ENCODE measurements around the gene KBTBD8.
A peak's percentile ranks its signal among the peaks of the same experiment; 100 is the strongest.

Gene KBTBD8

GRCh38 chr3:66998113-66998903 lies at the start of gene KBTBD8:
KBTBD8 (plus strand) TSS chr3:66998307; CDS start chr3:66998356, 49 bp downstream.
- peaks cover 0 to 12% of the 10 kb centered on the region in 2 donors for H3K4me1 ChIP-seq (ENCODE audit: control insufficient read depth in 1 of 2, insufficient read depth in 2 of 2, low read length in 2 of 2)
- H3K36me3 ChIP-seq (ENCODE audit: control insufficient read depth in 1 of 2, insufficient read depth in 2 of 2, low read length in 2 of 2), result peaks cover 0 to under 1% of the 10 kb centered on the region in 2 donors
- no peaks in the 10 kb centered on the region for H3K9me3 ChIP-seq (ENCODE audit: control insufficient read depth in 1 of 2, low read length in 2 of 2)
- peak within 1 kb of the TSS; percentile 62 to 95 for H3K4me3 ChIP-seq (ENCODE audit: low read depth in 1 of 2, low read length in 2 of 2)
- peak within 1 kb of the TSS; percentile 42 for H3K27ac ChIP-seq (ENCODE audit: low read length)
- no peaks in the 10 kb centered on the region for H3K27me3 ChIP-seq (ENCODE audit: low read depth, low read length)

GRCh38 chr3:66948838-66949237 lies 49.3 kb upstream of the KBTBD8 start:
- Histone ChIP-seq H3K4me3 (ENCODE audit: low read depth in 1 of 2, low read length in 2 of 2) (no peak overlapping the region), H3K9me3 (ENCODE audit: control insufficient read depth in 1 of 2, low read length in 2 of 2) (no peaks in the 10 kb centered on the region), H3K36me3 (ENCODE audit: control insufficient read depth in 1 of 2, insufficient read depth in 2 of 2, low read length in 2 of 2) (no peaks in the 10 kb centered on the region), H3K27ac (ENCODE audit: low read length) (no peak overlapping the region), H3K4me1 (ENCODE audit: control insufficient read depth in 1 of 2, insufficient read depth in 2 of 2, low read length in 2 of 2) (no peaks in the 10 kb centered on the region), H3K27me3 (ENCODE audit: low read depth, low read length) (no peaks in the 10 kb centered on the region)

DNA sequence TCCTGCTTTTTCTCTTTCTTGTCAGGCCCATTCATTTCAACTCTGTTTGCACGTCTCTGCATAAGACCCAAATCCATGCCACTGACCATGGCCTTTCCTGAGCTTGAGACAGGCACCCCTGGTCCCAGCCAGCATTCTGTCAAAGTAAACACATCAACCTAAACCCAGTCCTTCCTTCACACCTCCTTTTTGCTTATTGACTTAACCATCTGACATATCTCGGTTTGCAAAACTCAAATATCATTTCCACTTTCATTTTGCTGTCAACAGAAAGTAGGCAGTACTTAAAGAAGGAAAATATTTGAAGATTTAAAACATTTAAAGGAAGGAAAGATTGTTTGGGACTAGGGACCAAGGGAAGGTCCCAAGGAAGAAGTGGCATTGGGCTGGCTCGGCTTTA lies 48.2 kb upstream of the KBTBD8 start:
- no peak overlapping the region for H3K27ac ChIP-seq (ENCODE audit: low read length)
- no peaks in the 10 kb centered on the region for H3K9me3 ChIP-seq (ENCODE audit: control insufficient read depth in 1 of 2, low read length in 2 of 2)
- no peaks in the 10 kb centered on the region for H3K36me3 ChIP-seq (ENCODE audit: control insufficient read depth in 1 of 2, insufficient read depth in 2 of 2, low read length in 2 of 2)
- no peak overlapping the region for H3K4me3 ChIP-seq (ENCODE audit: low read depth in 1 of 2, low read length in 2 of 2)
- H3K27me3 ChIP-seq (ENCODE audit: low read depth, low read length), result no peaks in the 10 kb centered on the region
- no peaks in the 10 kb centered on the region for H3K4me1 ChIP-seq (ENCODE audit: control insufficient read depth in 1 of 2, insufficient read depth in 2 of 2, low read length in 2 of 2)

- Histone ChIP-seq H3K36me3 (ENCODE audit: control insufficient read depth in 1 of 2, insufficient read depth in 2 of 2, low read length in 2 of 2) (no peaks in the 10 kb centered on the region), H3K9me3 (ENCODE audit: control insufficient read depth in 1 of 2, low read length in 2 of 2) (no peaks in the 10 kb centered on the region), H3K4me3 (ENCODE audit: low read depth in 1 of 2, low read length in 2 of 2) (no peak overlapping the region), H3K27ac (ENCODE audit: low read length) (no peak overlapping the region), H3K4me1 (ENCODE audit: control insufficient read depth in 1 of 2, insufficient read depth in 2 of 2, low read length in 2 of 2) (no peaks in the 10 kb centered on the region), H3K27me3 (ENCODE audit: low read depth, low read length) (no peaks in the 10 kb centered on the region)
These were observed 45.8 kb upstream of the KBTBD8 start for GRCh38 chr3:66952357-66952756.

DNA sequence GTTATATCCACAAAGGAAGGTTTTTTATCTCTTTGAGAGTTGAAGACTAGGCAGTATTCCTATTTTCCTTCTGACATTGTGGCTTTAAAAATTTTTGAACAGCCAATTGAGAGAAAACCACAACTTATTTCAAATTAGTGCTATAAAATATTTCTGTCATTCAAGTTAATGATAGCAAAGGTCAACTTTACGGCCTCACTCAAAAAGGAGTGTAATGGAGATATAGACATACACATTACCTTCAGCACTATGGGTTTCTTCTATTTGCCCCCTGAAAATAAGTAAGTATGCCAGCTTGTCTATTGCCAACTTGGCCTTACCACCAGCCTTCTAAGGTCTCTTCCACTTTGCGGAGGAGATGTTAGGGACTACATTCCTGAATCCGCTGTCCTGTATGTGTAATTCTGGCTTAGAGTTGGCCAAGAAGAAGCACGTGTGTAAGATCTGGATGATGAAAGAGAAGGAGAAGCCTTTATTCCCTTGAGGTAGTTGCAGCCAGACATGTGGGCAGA lies 44.1 kb upstream of the KBTBD8 start:
- no peaks in the 10 kb centered on the region for H3K27me3 ChIP-seq (ENCODE audit: low read depth, low read length)

GRCh38 chr3:66956742-66957141 lies 41.4 kb upstream of the KBTBD8 start:
- Histone ChIP-seq H3K36me3 (ENCODE audit: control insufficient read depth in 1 of 2, insufficient read depth in 2 of 2, low read length in 2 of 2) (no peaks in the 10 kb centered on the region), H3K27ac (ENCODE audit: low read length) (no peak overlapping the region), H3K27me3 (ENCODE audit: low read depth, low read length) (no peaks in the 10 kb centered on the region), H3K4me1 (ENCODE audit: control insufficient read depth in 1 of 2, insufficient read depth in 2 of 2, low read length in 2 of 2) (no peaks in the 10 kb centered on the region), H3K4me3 (ENCODE audit: low read depth in 1 of 2, low read length in 2 of 2) (no peak overlapping the region), H3K9me3 (ENCODE audit: control insufficient read depth in 1 of 2, low read length in 2 of 2) (no peaks in the 10 kb centered on the region)

More for the DNA sequence above, 44.1 kb upstream of the KBTBD8 start:
- no peaks in the 10 kb centered on the region for H3K9me3 ChIP-seq (ENCODE audit: control insufficient read depth in 1 of 2, low read length in 2 of 2)
- no peaks in the 10 kb centered on the region for H3K4me1 ChIP-seq (ENCODE audit: control insufficient read depth in 1 of 2, insufficient read depth in 2 of 2, low read length in 2 of 2)
- H3K36me3 ChIP-seq (ENCODE audit: control insufficient read depth in 1 of 2, insufficient read depth in 2 of 2, low read length in 2 of 2), result no peaks in the 10 kb centered on the region
- no peak overlapping the region for H3K4me3 ChIP-seq (ENCODE audit: low read depth in 1 of 2, low read length in 2 of 2)
- no peak overlapping the region for H3K27ac ChIP-seq (ENCODE audit: low read length)

GRCh38 chr3:66957367-66957766 lies 40.7 kb upstream of the KBTBD8 start:
- Histone ChIP-seq H3K27me3 (ENCODE audit: low read depth, low read length) (no peaks in the 10 kb centered on the region), H3K4me3 (ENCODE audit: low read depth in 1 of 2, low read length in 2 of 2) (no peak overlapping the region)

GRCh38 chr3:66958067-66958466 lies 40.0 kb upstream of the KBTBD8 start:
- H3K9me3 ChIP-seq (ENCODE audit: control insufficient read depth in 1 of 2, low read length in 2 of 2), result no peaks in the 10 kb centered on the region
- H3K27me3 ChIP-seq (ENCODE audit: low read depth, low read length), result no peaks in the 10 kb centered on the region
- no peaks in the 10 kb centered on the region for H3K36me3 ChIP-seq (ENCODE audit: control insufficient read depth in 1 of 2, insufficient read depth in 2 of 2, low read length in 2 of 2)
- no peak overlapping the region for H3K4me3 ChIP-seq (ENCODE audit: low read depth in 1 of 2, low read length in 2 of 2)
- no peak overlapping the region for H3K27ac ChIP-seq (ENCODE audit: low read length)
- no peaks in the 10 kb centered on the region for H3K4me1 ChIP-seq (ENCODE audit: control insufficient read depth in 1 of 2, insufficient read depth in 2 of 2, low read length in 2 of 2)

More at GRCh38 chr3:66957367-66957766, 40.7 kb upstream of the KBTBD8 start:
- no peaks in the 10 kb centered on the region for H3K36me3 ChIP-seq (ENCODE audit: control insufficient read depth in 1 of 2, insufficient read depth in 2 of 2, low read length in 2 of 2)
- H3K27ac ChIP-seq (ENCODE audit: low read length), result no peak overlapping the region
- no peaks in the 10 kb centered on the region for H3K4me1 ChIP-seq (ENCODE audit: control insufficient read depth in 1 of 2, insufficient read depth in 2 of 2, low read length in 2 of 2)
- H3K9me3 ChIP-seq (ENCODE audit: control insufficient read depth in 1 of 2, low read length in 2 of 2), result no peaks in the 10 kb centered on the region

GRCh38 chr3:66962664-66963063 lies 35.4 kb upstream of the KBTBD8 start:
- no peak overlapping the region for H3K4me3 ChIP-seq (ENCODE audit: low read depth in 1 of 2, low read length in 2 of 2)
- no peaks in the 10 kb centered on the region for H3K9me3 ChIP-seq (ENCODE audit: control insufficient read depth in 1 of 2, low read length in 2 of 2)
- H3K4me1 ChIP-seq (ENCODE audit: control insufficient read depth in 1 of 2, insufficient read depth in 2 of 2, low read length in 2 of 2), result no peaks in the 10 kb centered on the region
- no peak overlapping the region for H3K27ac ChIP-seq (ENCODE audit: low read length)
- H3K36me3 ChIP-seq (ENCODE audit: control insufficient read depth in 1 of 2, insufficient read depth in 2 of 2, low read length in 2 of 2), result no peaks in the 10 kb centered on the region
- no peaks in the 10 kb centered on the region for H3K27me3 ChIP-seq (ENCODE audit: low read depth, low read length)

DNA sequence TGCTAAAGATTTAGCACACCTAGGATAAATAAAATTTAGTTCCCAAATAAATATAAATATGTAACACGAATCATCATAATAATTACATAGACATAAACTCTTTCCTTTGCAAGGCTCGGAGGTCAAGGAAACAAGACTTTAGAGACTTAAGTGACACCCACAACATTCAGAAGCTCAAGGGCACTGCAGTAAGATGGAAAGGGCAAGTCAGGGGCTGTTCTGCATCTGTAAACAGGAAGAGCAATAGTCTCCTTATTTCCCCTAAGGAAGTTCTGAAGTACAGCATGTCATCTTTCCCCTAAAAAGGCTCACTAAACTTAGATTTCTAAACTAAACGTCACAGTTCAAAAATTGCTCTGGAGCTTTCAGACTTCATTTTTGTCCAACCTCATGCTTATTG lies 26.9 kb upstream of the KBTBD8 start:
- Histone ChIP-seq H3K4me1 (ENCODE audit: control insufficient read depth in 1 of 2, insufficient read depth in 2 of 2, low read length in 2 of 2) (peaks cover 0 to 4% of the 10 kb centered on the region in 2 donors), H3K36me3 (ENCODE audit: control insufficient read depth in 1 of 2, insufficient read depth in 2 of 2, low read length in 2 of 2) (no peaks in the 10 kb centered on the region), H3K27ac (ENCODE audit: low read length) (no peak overlapping the region), H3K4me3 (ENCODE audit: low read depth in 1 of 2, low read length in 2 of 2) (no peak overlapping the region), H3K27me3 (ENCODE audit: low read depth, low read length) (no peaks in the 10 kb centered on the region), H3K9me3 (ENCODE audit: control insufficient read depth in 1 of 2, low read length in 2 of 2) (no peaks in the 10 kb centered on the region)

DNA sequence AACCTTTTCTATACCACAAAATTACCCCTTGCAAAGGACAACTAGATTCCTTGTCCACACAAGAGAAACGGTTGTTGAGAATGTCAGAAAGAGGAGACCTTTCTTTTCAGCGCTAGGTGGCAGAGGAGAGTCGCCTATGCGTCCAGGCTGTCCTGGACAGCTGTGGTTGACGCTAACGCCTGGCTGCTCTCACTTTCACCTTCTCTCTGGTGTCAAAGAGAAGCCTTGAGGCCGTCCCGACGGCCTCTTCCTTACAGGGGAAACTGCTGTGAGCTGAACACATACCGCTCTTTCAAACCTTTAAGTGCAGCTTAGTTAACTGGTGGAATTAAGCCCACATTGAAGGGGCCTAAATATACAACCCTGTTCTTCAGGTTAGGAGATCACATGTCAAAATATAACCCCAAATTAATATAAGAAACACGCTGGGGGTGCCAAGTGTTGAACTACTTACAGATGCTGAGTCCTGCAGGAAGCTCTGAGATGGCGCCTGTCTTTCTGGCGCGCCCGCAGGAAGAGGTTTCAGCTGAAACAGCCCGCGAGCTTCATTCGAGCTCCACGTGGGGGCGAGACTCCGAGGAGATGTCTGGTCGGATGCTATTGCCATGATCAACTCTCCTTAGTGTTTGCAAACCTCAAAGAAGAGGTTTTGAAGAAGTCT lies 26.1 kb upstream of the KBTBD8 start:
- H3K36me3 ChIP-seq (ENCODE audit: control insufficient read depth in 1 of 2, insufficient read depth in 2 of 2, low read length in 2 of 2), result no peaks in the 10 kb centered on the region
- peak overlapping the region; percentile 41 to 63 for H3K4me3 ChIP-seq (ENCODE audit: low read depth in 1 of 2, low read length in 2 of 2)
- H3K9me3 ChIP-seq (ENCODE audit: control insufficient read depth in 1 of 2, low read length in 2 of 2), result no peaks in the 10 kb centered on the region
- H3K4me1 ChIP-seq (ENCODE audit: control insufficient read depth in 1 of 2, insufficient read depth in 2 of 2, low read length in 2 of 2), result peaks cover 0 to 4% of the 10 kb centered on the region in 2 donors
- H3K27ac ChIP-seq (ENCODE audit: low read length), result no peak overlapping the region
- H3K27me3 ChIP-seq (ENCODE audit: low read depth, low read length), result no peaks in the 10 kb centered on the region

Data from muscle layer of duodenum (tissue), 2 donors.